Mammary epithelial cell (primary cell): ENCODE data around the gene CA10.

ENCODE experiments used
- EZH2 ChIP-seq: IDR thresholded peaks from 2 replicates; pipeline ENCODE4 v1.6.1; 2012; ENCODE audit warnings: low read length, inconsistent platforms, borderline replicate concordance
- TF ChIP-seq, protein P1 (sequence below), 2 donors: IDR thresholded peaks in 1 of 2; conservative IDR thresholded peaks in 1 of 2; 2 replicates each; pipeline ENCODE4 v1.5.1; 2011 to 2012; ENCODE audit warnings: inconsistent platforms in 2 of 2, low read length in 2 of 2, mild to moderate bottlenecking in 2 of 2, control low read depth in 1 of 2, low read depth in 1 of 2; ENCODE audit not compliant: insufficient read depth in 1 of 2; ENCODE audit errors: extremely low read depth in 1 of 2

DNA sequence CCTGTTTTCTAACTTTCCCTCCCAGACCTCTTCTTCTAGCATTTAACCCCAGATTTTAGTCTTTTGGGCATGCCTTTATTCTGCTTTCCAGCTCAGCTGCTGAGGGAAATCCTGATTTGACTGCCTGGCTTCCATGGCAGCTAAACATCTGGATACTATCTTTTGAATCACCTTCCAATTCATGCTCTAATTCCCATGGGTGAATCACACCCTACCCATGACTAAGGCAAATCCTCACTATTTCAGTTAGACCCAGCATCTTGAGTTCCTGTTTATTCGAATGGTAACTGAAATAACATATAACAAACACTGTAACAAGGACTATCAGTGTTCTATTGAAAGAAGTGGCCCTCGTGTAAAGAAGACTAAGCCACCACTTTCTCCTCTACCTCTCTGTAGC lies 29.8 kb downstream of the CA10 start:
- TF ChIP-seq, protein P1, sequence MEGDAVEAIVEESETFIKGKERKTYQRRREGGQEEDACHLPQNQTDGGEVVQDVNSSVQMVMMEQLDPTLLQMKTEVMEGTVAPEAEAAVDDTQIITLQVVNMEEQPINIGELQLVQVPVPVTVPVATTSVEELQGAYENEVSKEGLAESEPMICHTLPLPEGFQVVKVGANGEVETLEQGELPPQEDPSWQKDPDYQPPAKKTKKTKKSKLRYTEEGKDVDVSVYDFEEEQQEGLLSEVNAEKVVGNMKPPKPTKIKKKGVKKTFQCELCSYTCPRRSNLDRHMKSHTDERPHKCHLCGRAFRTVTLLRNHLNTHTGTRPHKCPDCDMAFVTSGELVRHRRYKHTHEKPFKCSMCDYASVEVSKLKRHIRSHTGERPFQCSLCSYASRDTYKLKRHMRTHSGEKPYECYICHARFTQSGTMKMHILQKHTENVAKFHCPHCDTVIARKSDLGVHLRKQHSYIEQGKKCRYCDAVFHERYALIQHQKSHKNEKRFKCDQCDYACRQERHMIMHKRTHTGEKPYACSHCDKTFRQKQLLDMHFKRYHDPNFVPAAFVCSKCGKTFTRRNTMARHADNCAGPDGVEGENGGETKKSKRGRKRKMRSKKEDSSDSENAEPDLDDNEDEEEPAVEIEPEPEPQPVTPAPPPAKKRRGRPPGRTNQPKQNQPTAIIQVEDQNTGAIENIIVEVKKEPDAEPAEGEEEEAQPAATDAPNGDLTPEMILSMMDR (conservative IDR thresholded peaks at IDR 0.05 in 1 of 2, IDR thresholded peaks at IDR 0.05 in 1 of 2; ENCODE audit: extremely low read depth in 1 of 2, insufficient read depth in 1 of 2, low read depth in 1 of 2, low read length in 2 of 2): no peak
- no peak for TF ChIP-seq EZH2
